Neural cell (in vitro differentiated cells): ENCODE data around the gene CHST11.

Experiments used
- CTCF ChIP-seq: fragments of 450-650 bp; IDR thresholded peaks from 2 replicates; pipeline ENCODE4 v1.5.1; 2014; ENCODE audit warnings: antibody characterized with exemption, mild to moderate bottlenecking, moderate library complexity; ENCODE audit not compliant: poor library complexity, severe bottlenecking
- EZH2 ChIP-seq: fragments of 200-600, 300-800 bp; shearing (Covaris generic), sonication (generic); IDR thresholded peaks from 2 replicates; pipeline ENCODE4 v1.6.1; 2014; ENCODE audit warnings: antibody characterized with exemption, low read length, borderline replicate concordance, mild to moderate bottlenecking; ENCODE audit not compliant: insufficient read depth, poor library complexity, severe bottlenecking
- RAD21 ChIP-seq: fragments of 450-650 bp; conservative IDR thresholded peaks from 2 replicates; pipeline ENCODE4 v1.6.1; 2014; ENCODE audit warnings: antibody characterized with exemption, mild to moderate bottlenecking, moderate library complexity

- TF ChIP-seq EZH2 (no peak), CTCF (no peak), RAD21 (no peak)
Observed at GRCh38 chr12:104721039-104721405, 264.3 kb downstream of the CHST11 start.
